Keratinocyte (primary cell): ENCODE measurements around the gene TRIM27. TPM values are rescaled to one million over a fixed set of nuclear protein-coding genes. Genes with fewer than 3 reads are reported as not detected.

Experiments
- DNase-seq: peaks from one replicate; pipeline ENCODE4 v3.0.0-alpha.2; 2011; ENCODE audit warnings: low read depth, missing footprints, low spot score
- FAIRE-seq: peaks from 2 replicates; lab custom pipeline; 2011; peaks lifted over from hg19 to GRCh38; lab: Jason Lieb, UNC
- H2AFZ ChIP-seq: 2 replicates; pipeline ENCODE4 v1.6.0; 2012; ENCODE audit warnings: low read length, control low read depth, inconsistent platforms; ENCODE audit not compliant: control insufficient read depth
- H3K27ac ChIP-seq: 2 replicates; pipeline ENCODE4 v1.5.1; 2011; ENCODE audit warnings: low read length; ENCODE audit not compliant: control insufficient read depth, insufficient read depth
- H3K27me3 ChIP-seq: 3 replicates; pipeline ENCODE4 v1.6.0; 2011; ENCODE audit warnings: low read length; ENCODE audit not compliant: control insufficient read depth, insufficient read depth; ENCODE audit errors: extremely low read depth
- H3K36me3 ChIP-seq, 2 experiments: 2 replicates in 1 of 2; 3 replicates in 1 of 2; pipeline ENCODE4 v1.5.1; 2011; ENCODE audit warnings: low read length in 2 of 2, mild to moderate bottlenecking in 1 of 2; ENCODE audit not compliant: control insufficient read depth in 2 of 2, insufficient read depth in 2 of 2; ENCODE audit errors: extremely low read depth in 1 of 2
- H3K4me1 ChIP-seq: 3 replicates; pipeline ENCODE4 v1.5.1; 2011; ENCODE audit warnings: low read length; ENCODE audit not compliant: control insufficient read depth, insufficient read depth; ENCODE audit errors: extremely low read depth
- H3K4me2 ChIP-seq: 3 replicates; pipeline ENCODE4 v1.6.0; 2011; ENCODE audit warnings: low read depth, low read length; ENCODE audit not compliant: control insufficient read depth, insufficient read depth; ENCODE audit errors: extremely low read depth
- H3K4me3 ChIP-seq, 3 experiments: fragments of 200-600 bp in 1 of 3; sonication (generic) in 1 of 3; 2 replicates in 2 of 3; 3 replicates in 1 of 3; pipeline ENCODE4 v1.5.1; 2011 to 2016; ENCODE audit warnings: low read length in 3 of 3, mild to moderate bottlenecking in 3 of 3, control low read depth in 2 of 3, inconsistent platforms in 1 of 3, low read depth in 1 of 3, mixed read lengths in 1 of 3, mixed run types in 1 of 3, moderate library complexity in 1 of 3; ENCODE audit not compliant: control insufficient read depth in 2 of 3, insufficient read depth in 2 of 3; ENCODE audit errors: extremely low read depth in 1 of 3
- H3K79me2 ChIP-seq: 2 replicates; pipeline ENCODE4 v1.6.0; 2012; ENCODE audit warnings: low read length; ENCODE audit not compliant: control insufficient read depth, insufficient read depth
- H3K9ac ChIP-seq: 3 replicates; pipeline ENCODE4 v1.6.0; 2011; ENCODE audit warnings: low read length; ENCODE audit not compliant: control insufficient read depth, insufficient read depth; ENCODE audit errors: extremely low read depth
- H3K9me1 ChIP-seq: 3 replicates; pipeline ENCODE4 v1.6.0; 2011; ENCODE audit warnings: low read length; ENCODE audit not compliant: control insufficient read depth, insufficient read depth; ENCODE audit errors: extremely low read depth
- H3K9me3 ChIP-seq: 2 replicates; pipeline ENCODE4 v1.5.1; 2012; ENCODE audit warnings: low read depth, low read length; ENCODE audit not compliant: control insufficient read depth
- H4K20me1 ChIP-seq: 3 replicates; pipeline ENCODE4 v1.6.0; 2011; ENCODE audit warnings: low read length; ENCODE audit not compliant: control insufficient read depth, insufficient read depth; ENCODE audit errors: extremely low read depth
- CTCF ChIP-seq, 3 experiments: IDR thresholded peaks in 1 of 3; conservative IDR thresholded peaks in 1 of 3; optimal IDR thresholded peaks in 1 of 3; 2 replicates in 2 of 3; 3 replicates in 1 of 3; pipeline versions ENCODE3 to v1.5.1; 2011; ENCODE audit warnings: low read length in 3 of 3, mild to moderate bottlenecking in 3 of 3, moderate library complexity in 2 of 3, control low read depth in 1 of 3, inconsistent platforms in 1 of 3; ENCODE audit not compliant: insufficient read depth in 2 of 3; ENCODE audit errors: extremely low read depth in 1 of 3
- EZH2 ChIP-seq: IDR thresholded peaks from one replicate; pipeline ENCODE4 v1.6.1; 2012; ENCODE audit warnings: inconsistent platforms, mild to moderate bottlenecking, low read length, moderate library complexity
- dilution Hi-C: fragments of 300-500 bp; cut with MboI; formaldehyde crosslinking; loops from one replicate; pipeline ENCODE4 v1.7.0; 2020; ENCODE audit warnings: low sequenced_read_pairs; ENCODE audit not compliant: extremely low pct_ligation_motif_present
- polyA plus RNA-seq, 5 experiments: library from polyadenylated mRNA; depleted of rRNA in 3 of 5; stranded (reverse) in 3 of 5; stranded (forward) in 1 of 5; unstranded in 1 of 5; fragments of >200 nt; gene quantifications; 1 replicate in 1 of 5; 2 replicates in 3 of 5; 3 replicates in 1 of 5; pipeline versions ENCODE4 v1.2.1 to v1.2.3, GENCODE V29; 2011 to 2012; ENCODE audit warnings: missing spikeins in 2 of 5, low read depth in 1 of 5, low replicate concordance in 1 of 5

Gene TRIM27
- polyA plus RNA-seq, 1 donor (not counting 4 experiments of a cell fraction or from before 2014, with no cell fraction given): 47.3 TPM

GRCh38 chr6:28947067-28947765 lies 23.4 kb upstream of the TRIM27 start:
- H4K20me1 ChIP-seq: no peaks in the 10 kb centered on the region
- no peak for DNase-seq
- H3K4me1 ChIP-seq: peaks cover 11% of the 10 kb centered on the region
- no peak for TF ChIP-seq CTCF (optimal IDR thresholded peaks at IDR 0.05 in 1 of 3, IDR thresholded peaks at IDR 0.05 in 1 of 3, conservative IDR thresholded peaks at IDR 0.05 in 1 of 3; ENCODE audit: extremely low read depth in 1 of 3, insufficient read depth in 2 of 3, low read length in 3 of 3)
- TF ChIP-seq EZH2: no peak
- H2AFZ ChIP-seq: no peak overlapping the region
- H3K36me3 ChIP-seq: no peaks in the 10 kb centered on the region
- H3K9me1 ChIP-seq: no peaks in the 10 kb centered on the region
- no peak for FAIRE-seq
- H3K27ac ChIP-seq: no peak overlapping the region
- no peak overlapping the region for H3K9ac ChIP-seq
- H3K4me2 ChIP-seq: no peak overlapping the region
- H3K79me2 ChIP-seq: no peaks in the 10 kb centered on the region
- H3K9me3 ChIP-seq: no peaks in the 10 kb centered on the region
- no peak overlapping the region for H3K4me3 ChIP-seq
- H3K27me3 ChIP-seq: no peaks in the 10 kb centered on the region
- dilution Hi-C loops: no loop called here

- no peak overlapping the region for H3K4me3 ChIP-seq
- H3K4me1 ChIP-seq: peaks cover 15% of the 10 kb centered on the region
- no peaks in the 10 kb centered on the region for H3K36me3 ChIP-seq
- H3K9me1 ChIP-seq: no peaks in the 10 kb centered on the region
- no peak overlapping the region for H2AFZ ChIP-seq
- DNase-seq (no peak), FAIRE-seq (no peak)
- H3K79me2 ChIP-seq: no peaks in the 10 kb centered on the region
- no peak for TF ChIP-seq EZH2
- TF ChIP-seq CTCF (optimal IDR thresholded peaks at IDR 0.05 in 1 of 3, IDR thresholded peaks at IDR 0.05 in 1 of 3, conservative IDR thresholded peaks at IDR 0.05 in 1 of 3; ENCODE audit: extremely low read depth in 1 of 3, insufficient read depth in 2 of 3, low read length in 3 of 3): no peak
- H3K9ac ChIP-seq: no peak overlapping the region
- dilution Hi-C loops: no loop called here
- no peak overlapping the region for H3K27ac ChIP-seq
- H3K27me3 ChIP-seq: no peaks in the 10 kb centered on the region
- H4K20me1 ChIP-seq: no peaks in the 10 kb centered on the region
- H3K4me2 ChIP-seq: no peak overlapping the region
- H3K9me3 ChIP-seq: no peaks in the 10 kb centered on the region
Observed at GRCh38 chr6:28945349-28945748, 21.6 kb upstream of the TRIM27 start.
